NCI-H510A (cell line): ENCODE data around the gene ARFRP1.
"Not testable (repeated sequence)": the region's sequence is repeated elsewhere in the genome, so short reads cannot be mapped to it uniquely, and the experiment has no call there.

ENCODE experiments used
- DNase-seq: peaks from one replicate; lab custom pipeline; 2025; lab: John Stamatoyannopoulos, UW

The ARFRP1 gene

DNA sequence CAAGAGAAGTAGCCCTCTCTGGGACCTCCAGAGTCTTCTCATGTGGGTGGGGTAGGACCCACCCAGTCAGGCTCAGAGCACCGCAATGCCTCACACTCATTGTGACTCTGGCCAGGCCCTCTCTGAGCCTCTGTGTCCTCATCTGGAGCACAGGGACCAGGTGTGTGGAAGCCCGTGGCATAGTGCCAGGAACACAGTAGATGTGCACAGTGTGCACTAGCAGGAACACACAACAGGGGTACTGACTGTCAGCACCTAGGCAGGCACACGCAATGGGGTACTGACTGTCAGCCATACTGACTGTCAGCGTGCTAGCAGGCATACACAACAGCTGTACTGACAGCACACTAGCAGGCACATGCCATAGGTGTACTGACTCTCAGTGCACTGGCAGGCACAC lies 52.5 kb downstream of the ARFRP1 start:
- no peak for DNase-seq

DNA sequence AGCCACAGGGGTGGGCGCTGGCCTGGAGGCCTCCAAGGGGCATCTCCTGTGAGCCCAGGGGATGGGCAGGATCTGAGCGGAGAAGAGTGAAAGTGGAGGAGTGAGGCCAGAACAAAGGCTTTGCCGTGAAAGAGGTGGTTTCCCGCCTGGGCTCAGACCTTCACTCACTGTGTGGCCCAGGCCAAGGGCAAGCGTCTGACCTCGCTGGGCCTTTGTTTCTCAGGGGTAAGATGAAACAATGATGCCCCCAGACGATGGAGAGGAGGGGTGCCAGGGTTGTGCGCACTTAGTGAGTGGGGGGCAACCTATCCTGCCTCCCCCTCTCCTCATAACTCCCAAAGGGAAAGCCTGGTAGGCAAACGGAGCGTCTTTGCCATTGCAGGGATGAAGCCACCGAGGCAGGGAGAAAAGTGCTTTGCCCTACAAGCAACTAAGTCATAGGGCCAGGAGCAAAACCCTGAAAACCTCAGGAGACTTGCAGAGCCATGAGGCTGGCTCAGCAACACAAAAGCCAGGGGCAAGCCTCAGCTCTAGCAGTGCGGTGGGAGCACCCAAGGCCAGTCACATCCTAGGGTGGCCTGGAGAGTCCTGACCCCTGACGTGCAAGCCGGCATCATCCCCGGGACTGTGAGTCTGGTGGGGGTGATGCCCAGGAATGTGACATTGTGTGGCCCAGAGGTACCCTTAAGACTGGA lies 53.7 kb downstream of the ARFRP1 start:
- DNase-seq, result no peak

DNA sequence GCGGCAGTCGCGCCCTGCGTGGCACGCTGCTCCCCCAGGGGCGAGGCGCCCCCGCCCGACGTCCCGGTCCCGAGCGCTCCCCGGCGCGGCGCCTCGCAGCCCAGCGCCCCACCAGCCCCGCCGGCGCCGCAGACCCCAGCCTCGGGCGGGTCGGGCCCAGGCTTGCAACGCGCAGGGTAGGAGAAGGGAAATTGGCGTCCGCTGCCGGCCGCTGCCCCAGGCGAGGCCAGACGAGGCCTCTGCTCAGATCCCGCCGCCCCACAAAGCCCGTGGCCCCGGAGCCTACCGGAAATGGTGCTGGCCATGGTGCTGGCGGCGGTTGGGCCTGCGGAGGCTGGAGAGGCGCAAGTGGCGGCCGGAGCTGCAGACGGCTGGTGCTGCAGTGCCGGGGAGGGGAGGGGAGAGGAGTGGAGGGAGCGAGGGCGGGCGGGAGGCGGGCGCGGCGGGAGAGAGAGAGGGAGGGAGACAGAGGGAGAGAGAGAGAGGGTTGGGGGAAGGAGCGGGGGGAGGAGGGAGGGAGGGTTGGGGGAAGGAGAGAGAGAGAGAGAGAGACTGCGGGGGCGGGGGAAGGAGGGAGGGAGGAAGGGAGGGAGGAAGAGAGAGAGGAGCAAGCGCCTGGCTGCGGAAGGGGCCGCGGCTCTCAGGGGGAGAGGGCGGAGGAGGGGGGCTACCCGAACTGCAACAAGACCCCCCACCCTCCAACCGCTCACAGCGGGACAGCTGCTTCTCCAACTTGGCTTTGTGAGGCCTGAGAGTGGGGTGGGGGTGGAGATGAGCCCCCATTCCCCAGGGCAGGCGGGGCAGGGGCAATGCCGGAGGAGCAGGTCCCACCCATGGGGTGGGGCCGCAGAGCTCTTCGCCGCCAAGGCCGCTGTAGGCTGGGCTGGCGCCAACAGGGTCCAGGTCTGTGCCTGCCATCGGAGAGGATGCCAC lies 54.5 kb downstream of the ARFRP1 start, which contains the start of gene STMN3:
Gene STMN3 (minus strand): TSS at position 384 of the 933 bp plus-strand sequence. CDS start 79 bp downstream, at position 305.
- DNase-seq, result peak; percentile 95

DNA sequence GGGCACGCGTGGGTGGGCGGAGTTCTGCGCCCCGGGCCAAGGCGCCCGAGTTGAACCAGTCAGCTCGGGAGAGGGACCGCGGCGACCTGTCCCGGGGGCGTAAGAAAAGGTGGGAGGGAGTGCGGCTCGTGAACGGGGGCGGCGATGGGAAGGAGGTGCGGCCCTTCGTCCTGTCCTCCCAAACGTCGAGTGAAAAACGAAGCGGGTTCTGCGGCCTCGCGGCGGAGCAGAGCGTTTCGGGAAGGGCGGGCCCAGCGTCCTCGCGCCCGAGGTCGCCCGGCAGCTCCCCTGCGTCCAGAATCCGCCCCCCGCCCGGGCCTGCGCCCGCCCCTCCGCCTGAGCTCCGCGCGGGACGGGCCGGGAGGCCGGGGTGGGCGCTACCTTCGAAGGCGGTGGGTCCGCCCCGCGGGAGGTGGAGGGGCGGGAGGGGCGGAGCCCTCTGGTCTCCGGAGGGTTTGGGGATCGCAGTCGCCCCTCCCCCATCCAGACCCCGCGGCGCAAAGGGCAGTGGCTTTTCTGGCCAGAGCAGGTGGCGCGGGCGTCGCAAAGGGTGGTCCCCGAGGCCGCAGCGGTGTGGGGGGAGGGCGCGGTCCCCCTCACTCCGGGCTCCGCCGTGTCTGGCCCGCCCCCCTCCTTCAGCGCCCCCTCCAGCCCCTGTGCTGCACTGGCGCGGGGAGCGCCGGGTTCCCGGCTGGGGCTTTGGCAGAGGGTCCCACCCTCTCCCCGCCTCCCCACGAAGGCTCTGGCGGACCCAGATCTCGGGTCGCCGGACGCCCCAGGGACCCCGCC lies 55.4 kb downstream of the ARFRP1 start:
- DNase-seq, result no peak

DNA sequence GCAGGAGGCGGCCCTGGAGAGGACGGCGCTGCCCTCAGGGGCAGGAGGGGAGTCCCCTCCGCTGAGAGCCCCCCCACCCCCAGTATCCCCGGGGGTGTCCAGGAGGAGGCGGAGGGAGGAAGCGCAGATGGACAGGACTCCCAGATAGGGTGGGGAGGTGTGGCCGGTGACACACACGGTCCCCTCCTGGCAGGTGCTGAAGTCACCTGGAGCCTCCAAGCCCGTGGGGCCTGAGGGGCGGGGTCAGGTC lies 55.9 kb downstream of the ARFRP1 start:
- DNase-seq, result no peak

DNA sequence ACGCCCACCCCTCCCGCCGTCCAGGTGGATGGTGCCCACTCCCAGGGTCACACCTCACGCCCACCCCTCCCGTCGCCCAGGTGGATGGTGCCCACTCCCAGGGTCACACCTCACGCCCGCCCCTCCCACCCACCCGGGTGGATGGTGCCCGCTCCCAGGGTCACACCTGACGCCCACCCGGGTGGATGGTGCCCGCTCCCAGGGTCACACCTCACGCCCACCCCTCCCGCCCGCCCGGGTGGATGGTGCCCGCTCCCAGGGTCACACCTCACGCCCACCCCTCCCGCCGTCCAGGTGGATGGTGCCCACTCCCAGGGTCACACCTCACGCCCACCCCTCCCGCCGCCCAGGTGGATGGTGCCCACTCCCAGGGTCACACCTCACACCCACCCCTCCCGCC lies 57.3 kb downstream of the ARFRP1 start:
- not testable (repeated sequence) for DNase-seq

DNA sequence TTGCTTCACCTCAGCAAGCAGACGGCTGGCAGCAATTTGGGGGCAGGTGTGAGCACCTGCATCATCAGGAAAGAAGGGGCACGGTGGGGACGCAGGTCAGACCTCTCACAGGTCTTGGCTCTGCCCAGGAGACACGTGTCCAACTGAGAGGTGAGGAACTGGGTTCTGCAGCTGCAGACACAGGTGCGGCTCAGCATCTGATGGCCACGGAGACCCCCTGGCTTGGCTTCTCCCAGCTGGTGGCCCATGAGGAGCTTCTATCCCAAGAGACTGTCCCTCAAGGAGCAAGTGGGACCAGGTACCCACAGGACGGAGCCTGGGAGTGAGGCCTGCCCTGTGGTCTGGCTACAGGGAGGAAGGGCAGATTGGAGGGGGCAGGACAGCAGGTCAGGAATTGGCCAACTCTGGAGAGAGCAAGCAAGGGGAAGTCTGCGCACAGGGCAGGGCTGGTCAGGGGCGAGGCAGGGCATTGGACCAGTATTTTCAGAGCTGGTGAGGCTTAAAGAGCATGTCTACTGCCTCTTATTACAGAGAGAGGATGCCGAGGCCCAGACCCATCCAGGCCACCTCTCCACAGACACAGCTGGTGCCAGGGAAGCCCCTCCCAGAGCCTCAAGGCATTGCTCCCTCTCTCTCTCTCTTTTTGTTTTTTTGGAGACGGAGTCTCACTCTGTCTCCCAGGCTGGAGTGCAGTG lies 58.7 kb downstream of the ARFRP1 start:
- no peak for DNase-seq
